ENCODE results near the gene SLC6A3.
A peak's percentile ranks its signal among the peaks of the same experiment; 100 is the strongest.
"Not testable (repeated sequence)": the region's sequence is repeated elsewhere in the genome, so short reads cannot be mapped to it uniquely, and the experiment has no call there.

SLC6A3 gene

GRCh38 chr5:1477341-1477740 is 32.1 kb upstream of the SLC6A3 start:
- DNase-seq (ENCODE audit: low spot score) = no peak

GRCh38 chr5:1476967-1477310 is 31.7 kb upstream of the SLC6A3 start:
- DNase-seq (ENCODE audit: low spot score) = no peak

- DNase-seq (ENCODE audit: low spot score) = no peak
These were observed 31.1 kb upstream of the SLC6A3 start for GRCh38 chr5:1476181-1476966.

GRCh38 chr5:1475544-1475900 is 30.3 kb upstream of the SLC6A3 start:
- DNase-seq (ENCODE audit: low spot score) = not testable (repeated sequence)

GRCh38 chr5:1474866-1475543 is 29.8 kb upstream of the SLC6A3 start:
- no peak for DNase-seq (ENCODE audit: low spot score)

DNA sequence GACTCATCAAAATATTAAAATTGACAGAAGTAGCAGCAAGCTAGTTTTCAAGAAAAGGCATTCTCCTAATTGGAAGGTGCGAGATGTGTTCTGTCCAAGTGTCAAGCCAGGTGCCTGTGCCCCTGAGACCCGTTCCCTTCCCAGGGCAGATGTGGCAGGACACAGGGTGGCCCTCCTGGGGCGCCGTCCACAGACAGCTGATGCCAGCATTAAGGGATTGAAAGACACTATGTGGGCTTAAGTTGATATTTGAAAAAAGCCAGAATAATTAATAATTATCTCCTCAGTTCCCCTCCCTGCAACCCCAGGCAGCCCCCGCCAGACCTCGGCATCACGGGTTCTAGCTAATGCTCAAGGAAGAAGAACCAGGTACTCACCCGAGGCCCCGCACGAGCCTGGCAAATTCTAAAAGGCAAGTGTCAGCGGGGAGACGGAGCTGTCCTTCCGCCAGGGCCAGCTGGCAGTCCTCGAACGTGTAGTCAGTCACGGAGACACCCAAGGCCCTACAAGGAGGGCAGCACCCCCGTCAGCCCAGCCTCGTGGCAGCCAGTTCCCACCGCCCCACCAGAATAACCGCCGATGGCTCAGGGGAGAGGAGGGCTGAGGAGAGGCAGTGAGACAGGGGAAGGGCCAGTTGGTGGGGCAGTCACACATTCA is 29.1 kb upstream of the SLC6A3 start:
- no peak for DNase-seq (ENCODE audit: low spot score)

GRCh38 chr5:1473746-1474145 is 28.5 kb upstream of the SLC6A3 start:
- no peak for DNase-seq (ENCODE audit: low spot score)

GRCh38 chr5:1472964-1473628 is 27.9 kb upstream of the SLC6A3 start:
- DNase-seq (ENCODE audit: low spot score) = no peak

DNA sequence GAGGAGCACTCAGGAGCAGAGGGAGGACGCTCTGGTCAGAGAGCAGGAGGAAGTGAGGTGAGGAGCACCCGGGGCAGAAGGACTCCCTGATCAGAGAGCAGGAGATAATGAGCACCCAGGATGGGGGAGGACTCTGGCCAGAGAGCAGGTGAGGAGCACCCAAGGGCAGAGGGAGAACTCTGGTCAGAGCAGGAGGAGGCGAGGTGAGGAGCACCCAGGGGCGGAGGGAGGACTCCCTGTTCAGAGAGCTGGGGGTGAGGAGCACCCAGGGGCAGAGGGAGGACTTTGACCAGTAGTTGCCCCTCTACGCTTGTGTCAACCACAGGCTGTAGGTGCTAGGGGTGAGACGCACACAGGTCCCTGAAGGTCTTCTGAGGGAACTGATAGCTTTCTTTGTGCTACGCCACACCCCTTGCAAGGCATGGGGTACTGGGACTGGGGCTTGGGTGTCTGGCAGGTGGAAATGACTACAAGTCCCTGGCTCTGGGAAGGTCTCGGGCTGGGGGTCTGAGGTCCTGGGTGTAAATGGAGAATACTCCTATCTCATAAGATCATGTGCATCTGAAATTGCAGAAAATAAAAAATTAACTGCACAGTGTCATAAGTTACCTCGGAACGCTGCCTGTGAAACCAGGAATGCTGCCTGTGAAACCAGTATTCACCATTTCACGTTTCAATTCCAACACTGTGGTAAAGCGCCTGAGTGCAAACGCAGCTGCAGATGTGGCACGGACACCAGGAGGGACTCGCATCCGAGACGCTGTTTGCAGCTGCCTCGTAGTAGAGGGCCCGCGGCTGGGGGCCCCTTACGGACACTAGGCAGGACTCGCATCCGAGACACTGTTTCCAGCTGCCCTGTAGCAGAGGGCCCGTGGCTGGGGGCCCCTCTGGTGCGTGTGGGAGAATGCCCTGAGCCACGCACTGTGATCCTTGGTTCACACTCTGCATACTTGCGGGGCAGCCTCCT is 27.0 kb upstream of the SLC6A3 start:
- no peak for DNase-seq (ENCODE audit: low spot score)

GRCh38 chr5:1471240-1471853 is 26.1 kb upstream of the SLC6A3 start:
- no peak for DNase-seq (ENCODE audit: low spot score)

DNA sequence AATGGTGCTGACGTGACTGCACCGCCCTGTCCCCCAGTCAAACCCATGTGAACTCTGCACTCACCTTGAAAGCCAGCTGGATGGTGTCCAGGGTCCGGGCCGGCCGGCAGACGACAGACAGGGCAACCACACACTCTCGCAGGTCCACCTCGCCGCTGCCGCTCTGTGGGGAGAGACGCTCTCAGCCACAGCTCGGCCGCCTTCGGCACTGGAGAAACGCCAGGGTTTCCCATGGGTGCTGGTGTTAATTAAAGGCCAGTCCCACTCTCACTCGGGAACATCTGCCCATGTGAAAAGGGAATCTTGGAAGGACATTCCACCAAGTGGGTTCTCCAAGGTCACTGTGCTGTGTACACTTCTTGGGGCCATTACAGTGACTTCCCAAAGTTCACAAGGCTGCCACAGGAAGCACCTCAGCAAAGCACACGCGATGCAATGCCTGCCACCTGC is 25.5 kb upstream of the SLC6A3 start:
- DNase-seq (ENCODE audit: low spot score) = no peak

GRCh38 chr5:1468629-1469527 is 23.6 kb upstream of the SLC6A3 start:
- peak; percentile 6 for DNase-seq (ENCODE audit: low spot score)

DNA sequence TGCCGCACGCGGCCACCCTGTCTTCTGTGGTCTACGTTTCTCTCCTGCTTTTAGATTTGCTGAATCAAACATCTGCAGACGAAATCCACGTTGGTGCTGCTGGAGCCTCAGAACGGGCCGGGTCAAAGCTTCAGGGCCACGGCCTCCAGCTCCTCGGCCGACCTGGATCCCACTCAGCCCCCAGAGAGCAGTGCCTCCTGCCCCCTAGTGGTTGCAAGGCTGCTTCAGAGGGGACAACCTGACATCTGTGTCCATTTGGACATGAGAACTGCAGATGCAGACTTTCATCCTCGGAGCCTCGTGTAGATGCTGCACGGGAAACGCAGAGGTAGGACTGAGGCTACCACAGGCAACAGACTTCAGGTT is 23.0 kb upstream of the SLC6A3 start:
- peak; percentile 87 for DNase-seq (ENCODE audit: low spot score)

DNA sequence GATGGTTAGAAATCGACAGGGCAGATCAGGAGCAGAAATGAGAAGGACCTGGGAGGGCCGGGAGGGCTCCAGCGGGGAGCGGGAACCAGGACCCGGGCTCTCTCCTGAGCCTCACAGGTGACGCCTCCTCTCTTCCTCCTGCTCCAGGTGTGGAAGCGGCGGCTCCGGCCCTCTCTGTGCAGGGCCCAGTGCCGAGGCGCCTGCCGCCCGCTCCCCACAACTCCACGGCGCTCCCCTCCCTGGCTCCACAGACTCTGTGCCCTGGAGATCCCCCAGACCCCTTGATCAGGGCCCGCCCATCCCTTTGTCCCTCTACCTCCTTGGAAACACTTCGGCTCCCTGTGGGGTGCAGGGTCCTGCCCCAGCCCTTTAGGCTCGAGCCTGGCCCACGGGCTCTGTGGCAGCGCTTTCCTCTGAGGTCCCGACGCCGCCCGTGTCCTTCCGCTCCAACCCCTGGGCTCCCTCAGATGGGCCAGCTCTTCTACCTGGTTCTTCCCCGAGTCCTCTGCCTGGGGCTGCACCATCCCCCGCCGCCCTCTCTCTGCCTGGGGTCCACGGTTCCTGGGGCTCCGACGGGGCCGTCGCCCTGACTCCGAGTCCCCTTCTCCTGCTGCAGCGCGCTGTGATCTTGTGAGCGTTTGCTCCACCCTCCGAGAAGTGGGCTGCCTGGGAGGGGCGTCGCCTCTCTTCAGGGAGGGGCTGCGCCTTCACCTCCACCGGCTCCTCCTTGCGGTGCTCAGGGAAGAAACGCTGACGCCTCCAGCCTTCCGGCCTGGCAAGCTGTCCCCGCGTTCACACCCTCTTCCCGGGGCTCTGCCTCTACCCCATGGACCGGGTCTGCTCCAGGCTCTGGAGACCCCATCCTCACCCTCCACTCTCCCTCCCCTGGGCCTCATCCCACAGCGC is 22.4 kb upstream of the SLC6A3 start:
- no peak for DNase-seq (ENCODE audit: low spot score)

DNA sequence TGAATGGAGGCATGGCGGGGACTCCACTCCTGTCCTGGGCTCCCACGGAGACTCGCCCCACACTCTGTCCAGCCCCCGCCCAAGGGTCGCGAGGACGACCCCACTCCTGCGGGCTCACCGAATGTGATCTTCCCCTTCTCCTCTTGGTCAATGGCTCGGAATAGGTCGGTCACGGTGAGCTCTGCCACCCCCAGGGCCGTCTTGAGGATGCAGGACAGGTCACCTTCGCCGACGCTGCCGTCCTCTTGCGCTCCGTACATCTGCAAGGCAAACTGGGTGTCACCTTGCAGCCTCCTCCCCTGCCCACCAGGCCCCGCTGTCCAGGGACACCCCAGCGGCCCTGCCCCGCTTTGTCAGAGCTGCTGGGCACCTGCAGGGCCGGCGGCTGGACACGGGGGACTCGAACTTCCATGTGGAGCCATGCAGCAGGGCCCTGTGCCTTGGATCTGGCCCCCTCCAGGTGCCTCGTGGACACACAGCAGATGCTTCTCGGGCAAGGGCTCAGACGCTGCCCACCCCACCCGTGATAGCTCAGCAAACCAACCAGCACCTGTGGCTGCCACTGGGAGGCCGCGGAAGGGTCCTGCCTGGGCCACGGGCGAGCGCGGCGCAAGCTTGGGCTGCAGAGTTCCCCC is 21.5 kb upstream of the SLC6A3 start:
- peak; percentile 14 for DNase-seq (ENCODE audit: low spot score)

DNA sequence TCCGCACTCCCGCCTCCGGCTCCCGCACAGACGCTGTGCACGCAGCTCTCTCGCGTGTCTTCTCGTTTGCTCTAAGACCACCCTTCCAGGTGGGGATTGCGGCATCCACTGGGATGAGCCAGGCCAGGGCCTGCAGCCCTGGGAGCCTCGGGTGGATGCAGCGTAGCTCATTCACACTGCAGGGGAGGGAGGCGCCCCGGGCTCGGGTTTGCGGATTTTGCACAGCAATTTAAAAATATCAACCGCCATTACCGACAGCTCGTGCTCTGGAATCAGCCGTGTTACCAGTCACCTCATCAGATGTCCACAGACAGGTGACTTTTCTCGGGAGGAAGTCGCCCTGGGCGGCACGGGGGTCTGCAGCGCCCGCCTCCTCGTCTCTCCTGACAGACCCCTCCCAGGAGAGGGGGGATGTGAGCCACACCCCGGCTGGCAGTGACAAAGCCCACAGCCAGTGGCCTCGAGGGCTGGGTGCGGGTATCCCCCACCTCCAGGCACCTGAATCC is 20.8 kb upstream of the SLC6A3 start:
- DNase-seq (ENCODE audit: low spot score) = no peak

- no peak for DNase-seq (ENCODE audit: low spot score)
These were observed 19.9 kb upstream of the SLC6A3 start for GRCh38 chr5:1465117-1465516.

DNA sequence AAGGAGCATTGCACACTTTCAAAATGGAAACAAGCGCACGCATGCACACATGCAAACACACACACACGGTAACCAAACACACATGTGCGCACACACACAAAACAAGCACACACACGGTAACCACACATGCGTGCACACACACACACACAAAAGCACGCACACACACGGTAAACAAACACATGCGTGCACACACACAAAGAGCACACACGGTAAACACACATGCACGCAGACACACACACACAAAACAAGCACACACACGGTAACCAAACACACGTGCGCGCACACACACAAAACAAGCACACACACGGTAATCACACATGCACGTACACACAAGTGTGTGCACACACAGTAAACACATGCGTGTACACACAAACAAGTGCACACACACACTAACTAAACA is 19.3 kb upstream of the SLC6A3 start:
- no peak for DNase-seq (ENCODE audit: low spot score)

All from iPS-NIHi11 (cell line).